Aorta (tissue), 5 donors: ENCODE measurements around the gene GUCY2F. TPM values are rescaled to one million over a fixed set of nuclear protein-coding genes. Genes with fewer than 3 reads are reported as not detected.

Source experiments
- ATAC-seq: fragments of 200-7000 bp; cut with Tn5 transposase; one replicate; pipeline ENCODE4 v1.9.1; 2022; ENCODE audit warnings: moderate library complexity; ENCODE audit not compliant: low FRiP score
- DNase-seq, 2 donors: peaks; one replicate each; pipeline ENCODE4 v3.0.0-alpha.2; 2020
- H3K27ac ChIP-seq, 2 donors: one replicate each; pipeline ENCODE4 v1.5.1; 2013; ENCODE audit warnings: low read length in 2 of 2, mild to moderate bottlenecking in 2 of 2, moderate library complexity in 2 of 2, control low read depth in 1 of 2, inconsistent platforms in 1 of 2, low read depth in 1 of 2
- H3K27me3 ChIP-seq, 2 donors: one replicate each; pipeline ENCODE4 v1.6.1; 2013; ENCODE audit warnings: control low read depth in 1 of 2, low read length in 1 of 2, mild to moderate bottlenecking in 1 of 2, moderate library complexity in 1 of 2; ENCODE audit not compliant: insufficient read depth in 2 of 2, control insufficient read depth in 1 of 2
- H3K36me3 ChIP-seq, 2 donors: one replicate each; pipeline ENCODE4 v1.6.1; 2013; ENCODE audit warnings: control low read depth in 1 of 2, low read length in 1 of 2, mild to moderate bottlenecking in 1 of 2; ENCODE audit not compliant: insufficient read depth in 2 of 2, control insufficient read depth in 1 of 2
- H3K4me1 ChIP-seq, 2 donors: one replicate each; pipeline ENCODE4 v1.6.1; 2013; ENCODE audit warnings: low read length in 2 of 2, control low read depth in 1 of 2, mild to moderate bottlenecking in 1 of 2, moderate library complexity in 1 of 2; ENCODE audit not compliant: insufficient read depth in 2 of 2, control insufficient read depth in 1 of 2
- H3K4me3 ChIP-seq, 2 donors: one replicate each; pipeline ENCODE4 v1.5.1; 2013; ENCODE audit warnings: low read length in 2 of 2, control low read depth in 1 of 2, mild to moderate bottlenecking in 1 of 2
- H3K9me3 ChIP-seq: one replicate; pipeline ENCODE4 v1.6.1; 2013; ENCODE audit warnings: mild to moderate bottlenecking, low read length; ENCODE audit not compliant: control insufficient read depth
- WGBS, 2 donors: extraction: QIAGEN DNeasy Blood & Tissue Kit; methylation state at CpG; one replicate each; pipeline ENCODE4 v1.1.7; 2013; 5-methylcytosine and 5-hydroxymethylcytosine counted together
- intact Hi-C, 2 donors: fragments of 100-400 bp; cut with DNase I; formaldehyde crosslinking; loops; one replicate each; pipeline versions ENCODE4 v1.14.2 to v1.15.0; 2022
- polyA plus RNA-seq, 2 donors: library from polyadenylated mRNA; stranded (reverse); fragments of 200-250 nt; gene quantifications; one replicate each; pipeline ENCODE4 v1.2.3, GENCODE V29; 2013
- total RNA-seq, 2 donors: library from RNA; stranded (reverse); fragmentation: NEBNext Ultra II Directional; extraction: Animal tissue kit (Norgen Biotek cat#: 25700); gene quantifications; one replicate each; pipeline ENCODE4 v1.2.1, GENCODE V29; 2021
- donor health status: healthy with polysubstance abuse.
- donor health status: Bipolar disorder and iron deficiency.
- donor health status: DM: no; HTN: no; CAD: no.
- donor health status: DM: no; HTN: no; CAD: no.
- donor health status: DM: yes; HTN: yes; CAD: no.

Gene GUCY2F
- total and polyA plus RNA-seq, 4 donors = 0.09 TPM; not detected in 3

DNA sequence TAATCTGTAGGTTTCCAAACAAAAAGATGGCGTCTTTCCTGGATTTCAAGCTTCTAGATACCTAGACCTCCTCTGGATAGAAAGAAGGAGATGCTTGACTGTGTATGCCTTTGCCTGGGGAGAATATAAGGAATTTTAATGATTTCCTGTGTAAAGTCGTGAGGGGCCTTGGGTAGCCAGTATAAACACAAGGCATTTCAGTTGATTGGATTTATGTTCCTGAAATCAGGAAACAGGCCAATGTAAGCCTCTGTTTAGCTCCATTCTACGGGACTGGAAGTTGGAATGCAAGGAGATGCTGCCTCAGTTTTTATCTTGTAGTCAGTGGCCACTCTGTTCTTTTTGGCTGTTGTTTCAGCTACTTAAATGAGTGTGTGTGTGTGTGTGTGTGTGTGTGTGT, 137.2 kb downstream of the GUCY2F start:
- no peaks in the 10 kb centered on the region for H3K36me3 ChIP-seq
- no peak overlapping the region for H3K4me3 ChIP-seq
- ATAC-seq (no peak), DNase-seq (no peak)
- no peak overlapping the region for H3K27ac ChIP-seq
- intact Hi-C loops = no loop called here
- no peaks in the 10 kb centered on the region for H3K9me3 ChIP-seq
- H3K4me1 ChIP-seq = no peaks in the 10 kb centered on the region
- WGBS, 2 donors = 13 to 31% methylated on average over 3 of the region's 3 CpGs
- H3K27me3 ChIP-seq = no peaks in the 10 kb centered on the region

DNA sequence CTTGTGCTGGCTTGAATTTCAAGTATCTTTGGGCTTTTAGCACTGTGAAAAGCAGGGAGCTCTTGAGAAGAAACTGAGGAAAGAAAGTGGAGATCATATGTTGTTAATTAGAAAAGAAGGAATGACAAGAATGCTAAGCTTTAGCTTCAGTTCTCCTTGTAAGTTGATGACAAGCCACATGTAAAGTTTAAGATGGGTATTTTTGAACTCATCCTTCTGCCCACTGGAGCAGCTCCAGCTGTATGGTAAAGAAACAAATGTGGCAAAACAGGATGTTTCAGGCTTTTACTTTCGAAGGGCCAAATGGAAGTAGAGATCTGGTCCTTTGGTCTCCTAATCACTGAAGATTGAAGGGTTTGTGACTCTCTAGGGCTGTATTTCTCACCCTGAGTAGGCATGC, 137.8 kb downstream of the GUCY2F start:
- intact Hi-C loops = no loop called here

DNA sequence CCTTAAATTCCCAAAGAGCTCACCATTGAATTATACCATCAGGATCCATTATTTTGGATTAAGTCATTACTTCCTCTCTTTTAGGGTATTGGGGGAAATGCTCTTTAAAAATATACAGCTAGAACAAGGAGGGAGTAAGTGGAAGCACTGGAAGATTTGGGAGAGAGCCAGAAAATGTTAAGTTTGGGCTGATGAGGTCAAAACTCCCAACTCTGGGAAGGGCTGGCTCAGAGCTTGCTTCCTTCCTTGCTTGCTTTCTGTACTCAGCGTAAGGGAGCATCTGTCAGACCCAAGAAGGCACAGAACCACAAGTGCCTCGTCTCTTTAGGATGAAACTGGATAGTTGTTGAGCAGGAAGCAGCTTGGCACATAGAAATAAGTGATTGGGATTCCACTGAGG, 138.2 kb downstream of the GUCY2F start:
- DNase-seq = no peak
- H3K4me3 ChIP-seq = no peak overlapping the region
- no peaks in the 10 kb centered on the region for H3K27me3 ChIP-seq
- intact Hi-C loops = no loop called here
- no peaks in the 10 kb centered on the region for H3K9me3 ChIP-seq
- WGBS, 2 donors = 65 to 85% methylated on average over 2 of the region's 2 CpGs
- no peaks in the 10 kb centered on the region for H3K4me1 ChIP-seq
- H3K27ac ChIP-seq = no peak overlapping the region
- H3K36me3 ChIP-seq = no peaks in the 10 kb centered on the region
- no peak for ATAC-seq

More for the DNA sequence above, 137.8 kb downstream of the GUCY2F start:
- H3K9me3 ChIP-seq = no peaks in the 10 kb centered on the region
- no peaks in the 10 kb centered on the region for H3K4me1 ChIP-seq
- 85 to 88% methylated on average over 1 of the region's 1 CpG for WGBS, 2 donors
- ATAC-seq = no peak
- H3K27ac ChIP-seq = no peak overlapping the region
- no peaks in the 10 kb centered on the region for H3K36me3 ChIP-seq
- DNase-seq = no peak
- H3K27me3 ChIP-seq = no peaks in the 10 kb centered on the region
- no peak overlapping the region for H3K4me3 ChIP-seq

DNA sequence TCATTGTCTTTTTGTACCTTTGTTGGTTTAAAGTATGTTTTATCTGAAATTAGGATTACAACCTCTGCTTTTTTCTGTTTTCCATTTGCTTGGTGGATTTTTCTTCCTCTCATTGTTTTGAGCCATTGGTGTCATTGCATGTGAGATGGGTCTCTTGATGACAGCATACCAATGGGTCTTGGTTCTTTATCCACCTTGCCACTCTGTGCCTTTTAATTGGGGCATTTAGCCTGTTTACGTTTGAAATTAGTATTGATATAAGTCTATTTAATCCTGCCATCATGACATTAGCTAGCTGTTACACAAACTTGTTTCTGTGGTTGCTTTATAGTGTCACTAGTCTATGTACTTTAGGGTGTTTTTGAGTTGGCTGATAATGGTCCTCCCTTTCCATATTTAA, 145.7 kb downstream of the GUCY2F start:
- Histone ChIP-seq H3K27me3 (no peaks in the 10 kb centered on the region), H3K4me1 (no peaks in the 10 kb centered on the region), H3K27ac (no peak overlapping the region), H3K4me3 (no peak overlapping the region), H3K9me3 (peaks cover 3% of the 10 kb centered on the region), H3K36me3 (no peaks in the 10 kb centered on the region)
- WGBS, 2 donors = 69 to 80% methylated on average over 1 of the region's 1 CpG
- DNase-seq (no peak), ATAC-seq (no peak)
- intact Hi-C loops = no loop called here

DNA sequence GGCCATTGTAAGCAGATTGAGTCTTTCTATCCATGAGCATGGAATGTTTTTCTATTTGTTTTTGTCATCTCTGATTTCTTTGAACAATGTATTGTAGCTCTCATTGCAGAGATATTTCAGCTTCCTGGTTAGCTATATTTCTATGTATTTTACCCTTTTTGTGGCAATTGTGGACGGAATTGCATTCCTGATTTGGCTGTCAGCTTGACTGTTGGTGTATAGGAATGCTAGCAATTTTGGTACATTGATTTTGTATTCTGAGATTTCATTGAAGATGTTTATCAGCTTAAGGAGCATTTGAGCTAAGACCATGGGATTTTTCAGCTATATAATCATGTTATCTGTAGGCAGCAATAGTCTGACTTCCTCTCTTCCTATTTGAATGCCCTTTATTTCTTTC, 154.6 kb downstream of the GUCY2F start:
- H3K9me3 ChIP-seq = no peaks in the 10 kb centered on the region
- ATAC-seq = no peak
- intact Hi-C loops = no loop called here
- no peaks in the 10 kb centered on the region for H3K27me3 ChIP-seq
- no peaks in the 10 kb centered on the region for H3K4me1 ChIP-seq
- H3K36me3 ChIP-seq = no peaks in the 10 kb centered on the region
- no peak for DNase-seq
- no peak overlapping the region for H3K27ac ChIP-seq
- no peak overlapping the region for H3K4me3 ChIP-seq
- WGBS, 2 donors = 32 to 39% methylated on average over 1 of the region's 1 CpG

Other genes starting within 250 kb of the GUCY2F start
- 1 to 10 TPM; 4.7 to 5.1 TPM for gene NXT2, start 54.8 kb upstream of the GUCY2F start, total RNA-seq
- gene NXT2, start 54.8 kb upstream of the GUCY2F start, polyA plus RNA-seq = 10 to 100 TPM in 1 of 2 donors, 1 to 10 TPM in 1; 3.9 to 11.0 TPM
- under 1 TPM; 0.24 to 0.39 TPM for gene KCNE5, start 143.1 kb upstream of the GUCY2F start, total RNA-seq
- not detected for gene KCNE5, start 143.1 kb upstream of the GUCY2F start, polyA plus RNA-seq